Middle frontal gyrus (tissue), 1 donor: Measurements from ENCODE around the gene ARHGAP22.

ENCODE experiments used
- DNase-seq: peaks from one replicate; pipeline ENCODE4 v3.0.0-alpha.2; 2015; ENCODE audit warnings: low spot score; ENCODE audit errors: extremely low spot score

ARHGAP22 gene

DNA sequence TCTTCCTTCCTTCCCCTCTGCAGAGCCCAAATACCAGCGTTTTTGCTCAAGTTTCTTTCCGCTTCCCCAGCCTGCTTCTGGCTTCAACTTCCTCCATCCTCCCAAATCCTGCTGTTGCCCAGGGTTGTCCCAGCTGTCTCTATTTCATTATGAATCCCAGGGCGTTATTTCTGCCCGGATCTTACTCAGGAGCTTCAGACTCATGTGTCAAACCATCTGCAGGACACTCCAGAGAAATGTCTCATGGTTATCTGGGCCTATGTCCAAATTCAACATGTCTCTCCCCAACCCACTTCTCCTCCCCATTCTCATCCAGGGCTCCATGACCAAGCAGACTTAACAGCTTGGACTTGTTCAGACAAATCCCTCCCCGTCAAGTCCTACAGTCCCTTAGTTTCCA is 15.6 kb downstream of the ARHGAP22 start:
- DNase-seq, result no peak

GRCh38 chr10:48587819-48588218 is 17.1 kb downstream of the ARHGAP22 start:
- DNase-seq, result no peak

GRCh38 chr10:48587101-48587500 is 17.8 kb downstream of the ARHGAP22 start:
- DNase-seq, result no peak

DNA sequence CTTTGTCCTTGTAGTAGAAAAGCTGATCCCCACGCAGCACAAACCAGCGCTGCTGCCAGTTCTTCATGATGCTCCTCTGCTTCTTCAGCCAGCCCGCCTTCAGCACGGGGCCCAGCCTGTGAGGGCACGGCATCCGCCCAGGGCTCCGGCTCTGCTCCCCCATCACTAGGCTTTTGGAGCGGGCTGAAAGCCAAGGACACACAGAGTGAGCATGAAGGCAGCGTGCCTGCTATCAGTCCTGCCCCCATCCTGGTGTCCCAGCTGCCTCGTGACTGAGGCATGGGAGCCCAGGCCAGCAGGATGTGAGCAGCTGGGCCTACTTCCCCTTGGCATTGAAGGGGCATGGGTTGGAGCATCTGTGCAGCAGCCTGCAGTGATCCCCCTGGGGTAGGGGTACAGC is 21.9 kb downstream of the ARHGAP22 start:
- no peak for DNase-seq

- no peak for DNase-seq
Observed at GRCh38 chr10:48580236-48580635, 24.6 kb downstream of the ARHGAP22 start.

GRCh38 chr10:48579251-48579960 is 25.5 kb downstream of the ARHGAP22 start:
- DNase-seq, result no peak

DNA sequence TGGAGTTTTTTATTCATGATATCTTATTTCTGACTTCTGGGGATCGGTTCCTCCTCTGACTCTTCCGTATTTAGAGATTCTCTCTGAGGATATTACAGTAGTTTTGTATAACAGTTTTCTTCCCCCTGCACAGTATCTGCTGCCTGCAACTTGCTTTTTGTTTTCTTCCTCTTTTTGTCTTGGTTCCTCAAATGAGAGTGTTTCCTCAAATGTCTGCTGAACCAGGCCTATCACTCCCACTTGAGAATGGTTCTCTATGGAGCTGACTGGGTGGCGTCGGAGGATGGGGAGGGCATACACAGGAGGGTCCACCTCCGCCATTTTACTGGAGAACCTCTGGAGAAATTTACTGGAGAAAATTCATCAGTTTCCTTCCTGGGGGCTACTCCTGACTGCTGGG is 27.7 kb downstream of the ARHGAP22 start:
- no peak for DNase-seq

DNA sequence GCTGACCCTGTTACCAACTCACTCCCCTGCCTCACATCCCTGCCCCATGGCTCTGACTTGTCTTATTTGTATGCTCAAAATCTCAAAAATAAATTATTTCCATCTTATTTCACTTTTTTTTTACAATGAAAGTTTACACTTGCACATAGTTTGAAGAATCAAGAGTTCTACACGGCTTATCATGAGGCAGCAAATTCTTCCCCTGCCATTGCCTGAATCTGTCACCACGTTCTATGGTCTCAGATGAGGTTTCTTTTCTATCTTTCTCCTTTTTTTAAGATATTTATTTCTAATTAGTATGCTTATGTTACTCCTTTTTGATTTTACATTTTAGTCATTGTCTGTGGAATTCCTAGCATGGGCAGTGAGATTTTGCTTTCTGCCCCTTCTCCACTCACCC is 28.4 kb downstream of the ARHGAP22 start:
- DNase-seq, result no peak

DNA sequence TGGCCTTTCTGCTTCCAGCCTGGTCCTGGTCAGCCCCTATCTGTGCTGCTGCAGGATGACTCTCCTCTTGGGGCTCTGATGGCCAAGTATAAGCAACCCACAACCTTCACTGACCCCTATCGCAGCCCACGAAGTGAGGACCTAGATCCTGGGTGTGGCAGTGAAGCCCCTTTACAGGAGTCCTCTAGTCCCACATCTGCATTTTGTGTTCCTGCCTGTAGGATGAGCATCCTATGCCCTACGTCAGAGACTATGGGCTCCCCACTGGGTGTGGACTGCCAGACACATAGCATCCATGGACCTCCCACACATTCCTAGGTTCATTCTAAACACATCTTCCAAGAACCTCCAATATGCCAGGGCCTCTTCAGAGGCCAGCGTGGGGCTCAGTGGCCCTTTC is 29.0 kb downstream of the ARHGAP22 start:
- no peak for DNase-seq

DNA sequence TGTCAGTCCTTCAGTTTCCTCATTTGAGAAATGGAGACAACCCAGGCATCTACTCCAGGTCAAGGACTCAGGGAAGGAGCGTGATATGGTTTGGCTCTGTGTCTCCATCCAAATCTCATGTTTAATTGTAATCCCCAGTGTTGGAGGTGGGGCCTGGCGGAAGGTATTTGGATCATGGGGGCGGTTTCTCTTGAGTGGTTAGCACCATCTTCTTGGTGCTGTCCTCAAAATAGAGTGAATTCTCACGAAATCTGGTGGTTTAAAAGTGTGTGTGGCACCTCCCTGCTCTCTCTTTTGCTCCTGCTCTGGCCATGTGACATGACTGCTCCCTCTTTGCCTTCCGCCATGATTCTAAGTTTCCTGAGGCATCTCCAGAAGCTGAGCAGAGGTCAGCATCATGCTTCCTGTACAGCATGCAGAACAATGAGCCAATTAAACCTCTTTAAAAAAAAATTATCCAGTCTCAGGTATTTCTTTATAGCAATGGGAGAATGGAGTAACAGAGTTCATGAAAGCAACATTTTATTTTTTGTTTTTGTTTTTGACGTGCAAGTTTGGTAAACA is 30.0 kb downstream of the ARHGAP22 start:
- no peak for DNase-seq

- DNase-seq, result no peak
Observed at GRCh38 chr10:48574322-48574796, 30.5 kb downstream of the ARHGAP22 start.

- no peak for DNase-seq
Observed at GRCh38 chr10:48573045-48573444, 31.8 kb downstream of the ARHGAP22 start.

- DNase-seq, result no peak
Observed at GRCh38 chr10:48572414-48572813, 32.5 kb downstream of the ARHGAP22 start.

- no peak for DNase-seq
Observed at GRCh38 chr10:48568546-48568945, 36.3 kb downstream of the ARHGAP22 start.

GRCh38 chr10:48568131-48568530 is 36.7 kb downstream of the ARHGAP22 start:
- DNase-seq, result no peak

- DNase-seq, result no peak
Observed at GRCh38 chr10:48567346-48567745, 37.5 kb downstream of the ARHGAP22 start.

DNA sequence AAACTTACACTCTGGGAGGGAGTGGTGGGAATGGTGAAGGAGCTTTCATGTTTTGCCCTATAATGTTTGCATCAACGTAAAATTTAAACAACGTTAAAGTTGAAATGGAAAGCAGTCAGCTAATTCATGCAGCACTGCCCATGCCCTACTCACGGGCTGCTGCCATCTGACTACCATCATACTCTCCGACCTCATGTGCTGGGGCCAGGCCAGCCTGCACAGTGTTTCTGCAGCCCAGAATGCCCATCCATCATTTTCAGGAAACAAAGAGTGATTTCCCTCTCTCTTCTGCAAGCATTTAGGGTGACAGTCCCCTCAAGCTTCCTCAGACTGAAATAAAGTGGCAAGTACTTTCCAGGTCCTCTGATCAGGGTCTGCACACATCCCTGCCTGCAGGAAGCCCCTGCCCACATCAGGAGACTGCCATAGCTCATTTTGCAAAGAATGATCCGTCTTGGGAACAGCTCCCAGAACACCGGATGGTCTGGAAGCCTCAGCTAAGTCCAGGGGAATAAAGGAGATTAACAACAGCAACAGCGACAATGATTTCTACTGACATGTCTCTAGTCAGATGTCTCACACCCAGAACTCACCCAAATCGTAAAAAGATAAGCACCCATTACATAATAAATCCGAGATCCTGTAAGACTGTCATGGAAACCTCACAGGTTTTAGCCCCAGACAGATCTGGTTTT is 40.3 kb downstream of the ARHGAP22 start:
- DNase-seq, result no peak

DNA sequence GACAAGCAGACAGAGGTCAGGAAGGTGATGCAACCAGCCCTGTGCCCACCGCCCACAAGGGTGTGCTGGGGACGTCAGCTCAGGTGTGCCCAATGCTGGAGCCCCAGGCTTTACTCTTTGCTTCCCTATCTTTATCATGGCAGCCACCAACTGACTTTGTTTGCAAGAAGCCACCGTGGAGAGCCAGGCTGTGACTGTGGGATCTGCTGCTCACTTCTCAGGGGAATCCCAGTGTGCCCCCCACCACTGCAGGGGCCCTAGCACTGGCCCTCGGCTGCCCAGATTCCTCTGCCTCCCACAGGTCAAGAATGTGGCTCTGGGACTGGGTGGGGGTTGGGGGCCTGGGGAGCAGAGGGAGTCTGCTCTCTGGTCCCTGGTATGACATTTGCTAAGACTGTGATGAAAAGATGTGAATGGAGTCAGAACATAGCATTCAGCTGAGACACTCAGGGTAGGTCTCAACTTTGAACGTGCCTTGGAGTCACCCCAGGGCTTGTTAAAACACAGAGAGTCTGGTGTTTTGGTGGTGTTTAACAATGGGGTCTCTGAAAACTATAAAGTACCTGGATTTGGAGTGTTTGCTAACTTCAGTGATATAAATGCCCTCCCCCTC is 47.3 kb downstream of the ARHGAP22 start:
- DNase-seq, result no peak

- DNase-seq, result no peak
Observed at GRCh38 chr10:48556713-48557112, 48.2 kb downstream of the ARHGAP22 start.

DNA sequence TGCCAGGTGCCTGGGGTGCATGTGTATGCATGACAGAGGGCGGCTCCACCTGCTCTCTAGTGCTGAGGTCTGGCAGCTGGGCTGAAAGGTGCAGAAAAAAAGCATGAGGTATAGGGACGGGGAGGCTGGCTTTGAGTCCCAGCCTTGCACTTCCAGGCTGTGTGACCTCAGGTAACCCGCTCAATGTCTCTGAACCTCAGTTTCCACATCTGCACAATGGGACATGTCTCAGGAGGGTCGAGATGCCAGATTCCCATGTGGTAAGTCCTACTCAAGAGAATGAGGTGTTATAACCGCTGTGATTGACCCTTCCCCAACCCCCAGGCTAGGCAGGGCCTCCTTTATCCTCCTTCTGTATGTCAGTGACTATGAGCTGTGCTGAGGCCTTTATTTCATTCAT is 48.8 kb downstream of the ARHGAP22 start:
- no peak for DNase-seq

GRCh38 chr10:48555310-48556042 is 49.4 kb downstream of the ARHGAP22 start:
- DNase-seq, result no peak

- no peak for DNase-seq
Observed at GRCh38 chr10:48554656-48555055, 50.2 kb downstream of the ARHGAP22 start.
